ENCODE data around the gene KCNF1. TPM values are rescaled to one million over a fixed set of nuclear protein-coding genes. Genes with fewer than 3 reads are reported as not detected.

KCNF1 gene
- total RNA-seq, 2 donors from 2014 or later: not detected

DNA sequence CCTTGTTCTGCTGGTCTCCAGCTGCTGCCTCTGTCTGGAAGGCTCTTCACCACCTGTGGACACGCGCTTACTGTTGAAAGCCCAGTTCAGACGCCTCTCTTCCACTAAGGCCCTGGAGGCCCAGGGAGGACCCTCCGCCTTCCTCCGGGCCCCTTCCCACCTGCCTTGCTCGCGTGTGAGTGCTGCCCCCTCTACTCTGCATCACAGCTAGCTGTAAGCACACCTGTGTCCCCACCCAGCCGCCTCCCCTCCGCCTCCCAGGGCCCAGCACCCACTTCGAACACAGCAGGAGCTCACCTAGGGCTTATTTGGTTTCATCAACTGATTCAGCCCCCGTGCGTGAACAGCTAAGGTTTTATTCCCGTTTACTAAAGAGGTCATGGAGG, 49.7 kb downstream of the KCNF1 start:
- no peaks in the 10 kb centered on the region for H3K4me1 Mint-ChIP-seq
- H3K4me3 Mint-ChIP-seq: no peak overlapping the region
- no peaks in the 10 kb centered on the region for H3K36me3 Mint-ChIP-seq (ENCODE audit: low read depth)
- ATAC-seq (replicated peaks): no peak
- no peaks in the 10 kb centered on the region for H3K9me3 Mint-ChIP-seq
- no peak overlapping the region for H3K27ac Mint-ChIP-seq
- peaks cover 29% of the 10 kb centered on the region for H3K27me3 Mint-ChIP-seq

DNA sequence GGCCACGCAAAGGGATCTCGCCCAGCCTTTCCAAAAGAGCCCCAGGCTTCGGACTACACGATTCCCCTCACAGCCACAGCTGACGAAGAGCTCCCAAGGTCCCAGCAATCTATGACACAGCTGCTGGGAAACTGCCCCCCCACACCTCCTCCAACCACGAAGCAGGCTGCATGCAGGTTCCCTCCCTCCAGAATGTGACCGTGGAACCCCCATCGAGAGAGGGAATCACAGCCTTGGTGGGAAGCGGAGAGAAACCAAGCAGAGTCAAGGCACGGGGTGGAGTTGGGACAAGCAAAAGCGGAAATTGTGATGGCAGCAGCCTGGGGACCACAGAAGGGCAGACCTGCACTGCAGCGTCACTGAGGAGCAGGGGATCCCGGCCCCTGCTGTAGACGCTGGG, 50.3 kb downstream of the KCNF1 start:
- Mint-ChIP-seq H3K36me3 (ENCODE audit: low read depth) (no peaks in the 10 kb centered on the region), H3K27me3 (peaks cover 30% of the 10 kb centered on the region), H3K4me3 (no peak overlapping the region), H3K27ac (no peak overlapping the region), H3K9me3 (no peaks in the 10 kb centered on the region), H3K4me1 (no peaks in the 10 kb centered on the region)
- ATAC-seq (replicated peaks): no peak

DNA sequence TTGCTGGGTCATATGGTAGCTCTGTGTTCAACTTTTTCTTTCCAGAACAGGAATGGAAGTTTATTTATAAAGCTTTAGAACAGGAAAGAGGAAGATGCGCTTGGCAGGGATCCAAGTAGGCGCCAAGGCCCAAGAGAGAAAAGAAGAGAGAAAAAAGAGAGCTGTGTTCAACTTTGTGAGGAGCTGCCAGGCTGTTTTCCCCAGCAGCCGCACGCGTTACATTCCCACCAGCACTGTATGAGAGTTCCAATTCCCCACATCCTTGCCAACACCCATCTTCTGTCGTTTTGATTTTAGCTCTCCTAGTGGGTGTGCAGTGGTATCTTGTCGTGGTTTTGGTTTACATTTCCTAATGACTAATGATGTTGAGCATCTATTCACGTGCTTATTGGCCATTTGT, 51.4 kb downstream of the KCNF1 start:
- no peak overlapping the region for H3K4me3 Mint-ChIP-seq
- no peak for ATAC-seq (replicated peaks)
- H3K9me3 Mint-ChIP-seq: no peaks in the 10 kb centered on the region

More for the DNA sequence above, 51.4 kb downstream of the KCNF1 start:
- Mint-ChIP-seq H3K27ac (no peak overlapping the region), H3K36me3 (ENCODE audit: low read depth) (no peaks in the 10 kb centered on the region), H3K27me3 (peaks cover 25% of the 10 kb centered on the region), H3K4me1 (no peaks in the 10 kb centered on the region)

Other genes with a start within 250 kb of the KCNF1 start
- gene NOL10, start 222.0 kb upstream of the KCNF1 start, total RNA-seq: 10 to 100 TPM; 24.1 to 46.0 TPM
- not detected for gene ATP6V1C2, start 190.3 kb upstream of the KCNF1 start, total RNA-seq
- gene PDIA6, start 99.1 kb upstream of the KCNF1 start, total RNA-seq: 100 to 1,000 TPM; 129 to 206 TPM
- gene SLC66A3, start 243.5 kb downstream of the KCNF1 start, total RNA-seq: 10 to 100 TPM in 1 of 2 donors, 1 to 10 TPM in 1; 8.4 to 11.9 TPM

All from activated T-helper 17 cell treated with anti-CD3 and anti-CD28 coated beads, Interleukin-2, amount 50 U/mL, for 72 hours (primary cell).